Activated effector memory CD4-positive, alpha-beta T cell treated with anti-CD3 and anti-CD28 coated beads, Interleukin-2, amount 50 U/mL, for 16 hours (primary cell): Measurements from ENCODE around the gene INTS4.
"Not testable (repeated sequence)": the region's sequence is repeated elsewhere in the genome, so short reads cannot be mapped to it uniquely, and the experiment has no call there.

Source experiments
- DNase-seq: peaks from one replicate; pipeline ENCODE4 v3.0.0-alpha.2; 2020

The INTS4 gene

GRCh38 chr11:77994434-77995362 is at the start of gene INTS4:
Gene INTS4 (minus strand): TSS chr11:77994668. CDS start chr11:77994643, 25 bp downstream.
- peak; percentile 99 for DNase-seq

GRCh38 chr11:78041843-78042440 is 47.5 kb upstream of the INTS4 start:
- no peak for DNase-seq

GRCh38 chr11:78041380-78041719 is 46.9 kb upstream of the INTS4 start:
- DNase-seq: not testable (repeated sequence)

- no peak for DNase-seq
Observed at GRCh38 chr11:78040691-78041379, 46.4 kb upstream of the INTS4 start.

- DNase-seq: peak; percentile 66
Observed at GRCh38 chr11:78039919-78040671, 45.6 kb upstream of the INTS4 start.

- DNase-seq: no peak
Observed at GRCh38 chr11:78039391-78039918, 45.0 kb upstream of the INTS4 start.

GRCh38 chr11:78038697-78039313 is 44.3 kb upstream of the INTS4 start:
- no peak for DNase-seq

GRCh38 chr11:78037825-78038620 is 43.6 kb upstream of the INTS4 start:
- DNase-seq: no peak

GRCh38 chr11:78037056-78037455 is 42.6 kb upstream of the INTS4 start:
- DNase-seq: no peak

GRCh38 chr11:78036313-78036712 is 41.8 kb upstream of the INTS4 start:
- no peak for DNase-seq

- no peak for DNase-seq
Observed at GRCh38 chr11:78034623-78035022, 40.2 kb upstream of the INTS4 start.

- DNase-seq: no peak
Observed at GRCh38 chr11:78033040-78033439, 38.6 kb upstream of the INTS4 start.

GRCh38 chr11:78032090-78032489 is 37.6 kb upstream of the INTS4 start:
- no peak for DNase-seq

- no peak for DNase-seq
Observed at GRCh38 chr11:78031629-78032028, 37.2 kb upstream of the INTS4 start.

- no peak for DNase-seq
Observed at GRCh38 chr11:78030429-78031325, 36.2 kb upstream of the INTS4 start.

GRCh38 chr11:78028423-78028822 is 34.0 kb upstream of the INTS4 start:
- not testable (repeated sequence) for DNase-seq

- no peak for DNase-seq
Observed at GRCh38 chr11:78027759-78028158, 33.3 kb upstream of the INTS4 start.

GRCh38 chr11:78025378-78025777 is 30.9 kb upstream of the INTS4 start:
- no peak for DNase-seq

GRCh38 chr11:78023426-78023825 is 29.0 kb upstream of the INTS4 start:
- DNase-seq: no peak
